Stimulated activated CD8-positive, alpha-beta memory T cell treated with anti-CD3 and anti-CD28 coated beads, Interleukin-7, amount 100 ng/mL, for 48 hours (primary cell): Measurements from ENCODE around the gene SWI5.

Experiments used
- DNase-seq, 2 donors: peaks; one replicate each; pipeline ENCODE4 v3.0.0-alpha.2; 2020; ENCODE audit warnings: low read depth in 1 of 2; ENCODE audit errors: extremely low read depth in 1 of 2

The SWI5 gene

DNA sequence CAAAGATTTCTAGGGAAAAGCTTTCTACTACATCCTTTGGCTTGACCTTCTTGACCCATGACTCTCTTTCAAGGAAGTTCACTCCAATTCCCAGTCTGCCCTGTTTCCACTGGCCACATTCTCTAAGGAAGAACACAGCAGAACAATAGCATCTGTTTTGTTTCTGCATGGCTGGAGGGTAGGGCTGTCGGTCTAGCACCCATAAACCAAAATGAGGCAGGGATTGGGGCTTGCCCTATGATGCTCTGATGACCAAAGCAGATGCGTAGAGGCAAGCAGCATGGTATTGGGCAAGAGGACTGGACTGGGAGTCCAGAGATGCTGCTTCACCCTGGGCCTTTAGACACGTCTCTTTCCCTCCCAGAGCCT is 24.4 kb upstream of the SWI5 start:
- DNase-seq: no peak

DNA sequence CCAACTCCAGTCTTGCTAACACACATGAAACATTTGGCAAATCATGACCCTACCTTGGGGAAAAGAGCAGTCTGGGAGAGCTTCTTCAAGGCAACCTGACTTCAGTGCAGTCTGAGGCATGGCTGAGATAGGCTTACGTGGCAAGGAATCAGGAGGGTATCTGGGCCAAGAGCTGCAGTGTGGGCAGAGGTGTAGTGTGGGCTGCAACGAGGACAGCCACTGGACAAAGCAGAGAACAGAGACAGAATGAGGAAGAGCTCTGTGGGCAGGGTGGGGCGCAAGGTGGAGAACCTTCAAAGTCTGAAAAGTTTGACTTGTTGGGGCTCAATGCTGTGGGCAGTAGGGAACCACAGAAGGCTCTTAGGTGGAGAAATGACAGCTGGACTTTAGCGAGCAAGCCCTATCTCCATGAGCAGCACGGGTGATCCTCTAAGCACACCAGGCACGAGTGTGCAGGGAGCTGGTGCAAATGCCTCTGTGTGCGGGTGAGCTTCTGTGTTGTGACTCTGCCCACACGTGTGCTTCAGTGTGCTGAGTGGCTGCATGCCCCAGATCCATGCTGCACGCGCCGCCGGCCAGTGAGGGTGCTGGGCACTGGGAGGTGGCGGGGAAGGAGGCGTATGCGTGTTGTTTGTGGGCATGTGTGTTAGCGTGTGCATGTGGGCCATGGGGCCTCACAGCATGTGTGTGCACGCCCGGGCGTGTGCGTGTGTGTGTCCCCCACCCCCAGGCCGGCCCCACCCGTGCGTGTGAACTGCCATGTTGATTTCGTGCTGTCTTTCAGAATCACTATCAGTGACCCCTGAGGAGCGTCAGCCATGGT is 23.5 kb upstream of the SWI5 start:
- no peak for DNase-seq

DNA sequence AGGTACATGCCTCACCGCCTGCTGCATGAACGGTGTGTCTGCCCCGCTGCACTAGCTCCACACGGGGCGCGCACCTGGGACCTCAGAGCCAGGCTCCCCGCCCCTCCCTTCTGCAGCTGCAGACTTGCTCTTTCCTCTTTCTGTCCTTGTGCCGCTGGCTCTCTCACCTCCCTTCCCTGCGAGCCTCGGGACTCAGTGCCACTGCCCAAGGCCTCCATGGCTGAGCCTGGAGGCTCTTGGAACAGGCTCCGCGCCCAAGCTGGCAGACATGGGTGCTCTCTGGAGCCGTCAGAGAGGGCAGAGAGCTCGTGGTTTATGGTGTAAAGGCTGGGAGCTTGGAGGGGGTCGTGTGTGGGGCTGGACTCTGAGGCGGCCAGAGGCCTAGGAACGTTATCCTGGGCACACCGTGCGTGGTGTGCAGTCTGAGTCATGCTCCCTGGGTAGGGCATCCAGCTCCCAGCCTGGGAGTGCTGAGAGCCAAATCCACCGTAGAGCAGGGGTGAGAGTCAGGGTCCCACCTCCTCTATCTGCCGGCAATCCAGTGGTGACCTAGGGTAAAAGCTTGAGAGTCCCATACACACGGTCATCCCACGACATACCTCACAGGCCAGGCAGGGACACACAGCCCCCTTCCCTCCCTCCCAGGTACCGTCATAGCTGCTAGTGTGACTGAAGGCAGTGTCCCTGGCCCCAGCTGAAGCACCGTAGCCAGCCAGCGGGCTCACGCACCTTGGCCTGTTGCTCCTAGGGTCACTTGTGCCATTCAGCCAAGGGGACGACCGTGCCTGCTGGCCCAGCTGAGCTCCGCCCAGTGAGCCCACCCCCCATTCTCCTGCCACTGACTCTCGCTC is 22.7 kb upstream of the SWI5 start:
- no peak for DNase-seq

DNA sequence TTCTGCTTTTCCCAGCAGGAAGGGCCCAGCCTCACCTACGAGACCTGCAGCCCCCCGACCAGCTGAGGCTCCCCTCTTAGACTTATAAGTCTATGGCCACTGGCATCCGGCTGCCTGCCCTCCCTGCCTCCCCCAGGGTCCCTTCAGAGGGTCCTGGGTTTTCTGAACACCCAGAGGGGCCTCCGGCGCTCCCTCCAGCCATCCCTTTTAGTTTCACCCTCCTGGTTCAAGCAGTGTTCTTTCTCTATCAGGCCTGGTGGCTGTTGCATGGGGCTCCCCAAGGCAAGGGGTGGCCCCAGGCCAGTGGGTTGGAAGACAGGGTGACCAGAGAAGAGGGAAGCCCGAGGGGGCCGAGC is 22.1 kb upstream of the SWI5 start:
- DNase-seq: no peak

DNA sequence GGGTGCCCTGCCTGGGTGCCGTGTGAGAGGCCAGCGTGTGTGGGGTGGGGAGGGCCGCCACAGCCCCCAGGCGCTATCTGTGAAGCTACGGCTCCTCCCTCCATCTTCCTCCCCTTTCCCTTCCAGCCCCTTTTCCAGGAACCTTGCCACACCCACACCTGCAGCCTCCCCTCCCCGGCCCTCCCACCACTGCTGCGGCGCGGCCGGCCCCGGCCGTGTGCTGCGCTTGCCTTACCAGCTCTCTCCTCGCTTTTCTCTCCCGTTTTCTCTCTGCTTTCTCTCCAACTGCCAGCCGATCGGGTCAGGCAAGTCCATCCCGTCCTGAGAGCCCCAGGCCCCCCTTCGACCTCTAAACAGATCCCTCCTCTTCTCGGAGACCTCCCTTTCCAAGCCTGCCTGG is 21.7 kb upstream of the SWI5 start:
- no peak for DNase-seq

DNA sequence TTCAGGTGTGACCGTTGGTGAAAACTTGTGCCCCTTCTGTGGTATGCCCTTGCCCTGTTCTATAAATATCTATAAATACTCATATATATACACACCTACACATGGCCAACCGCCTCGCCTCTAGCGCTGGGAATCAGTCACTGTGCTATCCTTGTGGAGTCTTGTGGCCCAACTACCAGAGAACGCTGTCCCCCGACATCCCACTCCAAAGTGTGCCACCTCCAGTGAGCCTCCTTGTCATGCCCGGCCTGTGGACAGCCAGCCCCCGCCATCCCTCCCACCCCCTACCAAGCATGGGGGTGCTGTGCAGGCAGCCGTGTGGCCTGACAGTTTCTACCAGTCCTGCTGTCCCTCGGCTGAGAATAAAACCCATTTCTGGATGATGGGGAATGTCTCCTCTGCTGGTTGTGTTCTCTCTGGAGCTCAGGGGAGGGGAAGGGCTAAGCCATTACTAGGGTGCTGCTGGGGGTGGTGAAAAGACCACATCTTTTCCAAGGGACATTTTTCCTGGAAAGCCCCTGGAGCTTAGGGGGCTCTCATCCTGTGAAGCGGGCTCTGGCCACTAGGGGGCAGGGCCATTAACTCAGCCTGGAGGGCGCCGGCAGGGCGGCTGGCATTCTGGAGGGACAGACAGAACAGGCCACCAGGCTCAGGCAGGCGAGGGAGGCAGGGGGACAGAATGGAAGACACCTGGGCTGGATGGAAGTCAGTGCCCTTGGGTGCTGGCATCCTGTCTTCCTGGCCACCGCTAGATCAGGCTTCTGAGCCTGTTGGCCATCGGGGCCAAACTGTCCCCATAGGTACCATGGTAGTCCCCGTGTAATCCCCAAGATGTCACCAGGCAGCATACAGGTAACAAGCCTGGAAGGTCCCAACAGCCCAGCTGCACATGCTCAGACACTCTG is 21.0 kb upstream of the SWI5 start:
- no peak for DNase-seq

DNA sequence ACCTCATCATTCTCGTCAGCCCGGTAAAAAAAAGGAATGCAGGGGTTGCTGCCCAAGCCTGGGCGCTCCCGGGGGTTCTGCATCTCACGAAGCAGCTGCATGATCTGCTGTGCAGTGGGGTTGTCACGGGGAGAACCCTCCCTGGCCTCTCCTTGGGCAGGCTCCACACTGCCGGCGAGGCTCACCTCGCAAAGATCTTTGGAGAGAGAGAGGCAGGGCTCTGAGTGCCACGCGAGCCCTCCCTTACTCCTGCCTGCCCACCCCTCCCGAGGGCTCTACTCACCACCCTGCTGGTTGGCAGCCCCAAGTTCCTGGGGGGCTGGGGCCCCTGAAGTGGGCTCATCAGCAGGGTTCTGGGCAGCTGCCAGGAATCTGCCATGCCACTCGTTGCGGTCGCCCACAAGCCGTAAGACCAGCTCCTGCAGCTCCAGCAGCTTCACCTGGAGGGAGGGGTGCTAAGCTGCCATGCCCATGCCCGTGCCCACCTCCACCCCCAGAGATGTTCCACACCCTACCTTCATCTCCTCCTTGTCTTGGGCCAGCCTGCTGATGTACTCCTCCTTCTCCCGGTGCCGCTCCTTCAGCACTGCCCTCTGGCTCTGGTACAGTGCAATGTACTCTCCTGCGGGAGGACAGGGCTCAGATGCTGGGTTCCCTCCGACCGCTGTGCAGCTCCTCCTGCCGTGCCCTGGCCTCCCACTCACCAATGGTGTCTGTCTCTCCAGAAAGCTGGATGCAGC is 18.8 kb upstream of the SWI5 start:
- no peak for DNase-seq

DNA sequence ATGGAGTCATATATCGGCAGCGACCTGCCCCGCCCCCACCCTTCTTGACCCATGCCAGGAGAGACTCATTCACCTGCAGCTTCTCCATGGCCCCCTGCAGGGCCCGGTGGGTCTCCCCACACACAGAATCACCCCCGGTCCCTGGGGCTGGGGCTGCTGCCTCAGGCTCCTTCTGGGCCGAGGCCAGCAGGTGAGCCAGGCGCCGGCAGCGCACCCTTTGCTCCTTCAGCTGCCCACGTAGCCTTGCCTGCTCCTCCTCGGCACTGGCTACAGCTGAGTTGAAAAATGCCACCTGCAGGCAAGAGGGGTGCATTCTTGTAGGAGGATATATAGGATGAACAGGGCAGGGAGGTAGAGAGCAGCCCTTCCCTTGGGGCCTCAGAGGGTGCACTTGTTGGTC is 18.2 kb upstream of the SWI5 start:
- DNase-seq: no peak

DNA sequence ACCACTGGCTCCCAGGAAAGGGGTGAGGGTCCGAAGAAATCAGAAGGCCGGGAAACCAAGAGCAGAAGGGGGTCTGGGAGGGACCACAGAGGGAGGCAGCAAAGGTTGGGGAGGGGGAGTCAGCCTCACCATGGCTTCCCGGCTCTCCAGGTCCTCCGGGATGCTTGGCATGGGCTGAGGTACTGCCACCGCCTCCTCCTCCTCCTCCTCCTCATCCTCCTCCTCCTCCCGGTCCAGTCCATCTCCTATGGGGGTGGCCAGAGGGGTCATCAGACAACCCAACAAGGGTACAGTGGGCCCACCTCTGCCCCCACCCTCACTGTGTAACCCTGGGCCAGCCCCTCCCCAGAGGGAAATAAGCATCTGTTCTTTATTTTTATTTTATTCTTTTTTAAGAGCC is 17.8 kb upstream of the SWI5 start:
- DNase-seq: no peak

DNA sequence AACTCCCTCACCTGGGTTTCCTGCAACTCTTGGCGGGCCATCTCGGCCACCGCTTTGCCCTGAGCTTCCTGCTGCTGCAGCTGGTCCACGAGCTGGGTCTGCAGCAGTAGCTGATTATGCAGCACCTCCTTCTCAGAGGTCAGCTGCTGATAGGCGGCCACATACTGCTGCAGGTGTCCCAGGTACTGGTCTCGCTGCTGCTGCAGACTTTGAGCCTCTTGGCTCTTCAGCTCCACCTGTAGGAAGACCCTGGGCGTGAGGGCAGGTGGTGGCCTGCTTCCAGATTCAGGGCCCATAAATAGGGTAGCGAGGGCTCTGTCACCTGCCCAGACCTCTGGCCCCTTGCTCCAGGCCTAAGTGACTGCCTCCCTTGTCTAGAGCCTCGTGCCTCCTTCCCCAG is 16.9 kb upstream of the SWI5 start:
- DNase-seq: no peak

DNA sequence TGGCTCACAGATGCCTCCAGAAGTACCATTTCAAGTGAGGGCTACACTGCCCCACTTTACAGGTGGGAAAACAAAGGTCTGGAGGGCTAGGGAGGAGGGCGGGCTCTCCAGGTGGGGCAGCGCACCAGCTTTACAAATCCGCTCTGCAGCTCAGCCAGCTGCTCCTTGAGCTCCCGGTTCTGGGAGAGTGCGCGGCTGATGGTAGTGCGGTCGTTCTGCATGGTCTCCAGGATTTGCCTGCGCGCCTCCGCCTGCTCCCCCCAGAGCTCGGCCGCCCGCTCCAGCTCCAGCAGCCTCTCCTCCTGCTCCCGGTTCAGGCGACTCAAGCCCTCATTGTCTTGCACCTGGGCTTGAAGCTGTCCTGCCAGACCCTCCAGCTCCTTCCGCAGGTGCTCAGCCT is 15.7 kb upstream of the SWI5 start:
- no peak for DNase-seq

DNA sequence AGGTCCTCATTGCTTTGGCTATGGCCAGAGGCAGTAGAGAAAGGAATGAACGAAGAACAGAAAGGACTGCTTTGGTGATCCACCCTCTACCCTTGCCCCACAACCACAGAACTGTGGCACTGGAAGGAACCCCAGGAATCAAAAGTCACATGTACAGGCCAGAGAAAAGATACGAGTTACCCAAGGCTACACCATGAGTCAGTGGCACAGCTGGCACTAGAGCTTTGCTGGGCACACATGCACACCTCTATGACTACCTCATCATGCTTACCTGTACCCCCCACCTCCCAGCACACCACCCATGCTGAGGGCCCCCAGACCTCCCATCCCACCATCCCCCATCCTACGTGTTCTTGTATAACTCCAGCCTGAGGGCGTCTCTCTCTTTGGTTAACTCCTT is 13.4 kb upstream of the SWI5 start:
- DNase-seq: no peak

DNA sequence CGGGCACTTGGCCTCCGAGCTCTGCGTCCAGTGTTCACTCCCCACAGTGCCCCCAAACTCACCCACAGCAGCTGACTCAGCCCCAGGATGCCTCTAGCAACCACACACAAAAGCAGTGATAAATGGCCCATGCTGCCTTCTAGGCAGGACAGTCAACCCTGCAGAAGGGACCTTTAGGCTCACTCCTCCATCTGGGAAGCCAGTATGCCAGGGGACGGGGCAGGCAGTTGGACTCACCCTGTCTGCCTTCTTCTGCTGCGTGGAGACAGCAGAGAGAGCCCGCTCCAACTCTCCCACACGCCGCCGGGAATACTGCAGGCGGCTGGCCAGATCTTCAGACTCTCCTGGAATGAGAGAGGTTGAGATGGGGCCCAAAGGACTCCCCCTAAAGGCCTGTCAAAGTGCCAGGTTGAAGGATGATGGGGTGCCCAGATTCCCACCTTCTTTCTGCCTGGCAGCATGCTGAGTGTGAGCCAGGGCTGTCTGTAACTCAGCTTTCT is 10.7 kb upstream of the SWI5 start:
- no peak for DNase-seq

DNA sequence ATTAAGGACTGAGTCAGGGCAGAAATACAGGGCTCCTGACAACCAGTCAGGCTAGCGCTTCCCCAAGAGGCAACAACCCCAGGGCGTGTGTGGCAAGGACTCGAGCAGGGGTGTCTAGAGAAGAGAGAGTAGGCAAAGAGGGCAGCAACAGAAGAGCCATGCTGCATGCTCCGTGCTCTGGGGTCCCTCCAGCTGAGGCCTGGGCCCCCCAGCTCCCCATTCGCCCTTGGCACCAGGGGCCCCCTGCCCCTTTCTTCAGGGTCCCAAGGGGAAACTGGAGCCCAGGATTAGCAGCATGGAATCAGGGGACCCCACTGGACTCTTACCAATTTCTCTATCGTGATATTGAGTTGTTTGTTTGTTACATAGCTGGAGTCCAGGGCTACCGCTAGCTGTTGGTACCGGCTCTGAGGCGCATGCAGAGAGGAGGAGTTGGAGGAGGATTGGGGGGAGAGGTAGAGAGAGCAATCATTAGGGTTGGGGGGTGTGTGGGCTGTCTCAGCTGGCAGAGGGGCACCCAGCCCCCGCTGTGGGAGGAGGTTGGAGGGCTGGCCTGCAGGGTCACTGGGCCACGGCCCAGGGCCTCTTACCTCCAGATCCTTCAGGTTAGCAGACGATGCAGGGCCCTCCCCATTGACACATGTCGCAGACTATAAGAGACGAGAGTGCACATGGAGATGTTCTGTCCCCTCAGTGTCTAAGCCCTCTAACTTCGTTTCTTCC is 9.0 kb upstream of the SWI5 start:
- no peak for DNase-seq

DNA sequence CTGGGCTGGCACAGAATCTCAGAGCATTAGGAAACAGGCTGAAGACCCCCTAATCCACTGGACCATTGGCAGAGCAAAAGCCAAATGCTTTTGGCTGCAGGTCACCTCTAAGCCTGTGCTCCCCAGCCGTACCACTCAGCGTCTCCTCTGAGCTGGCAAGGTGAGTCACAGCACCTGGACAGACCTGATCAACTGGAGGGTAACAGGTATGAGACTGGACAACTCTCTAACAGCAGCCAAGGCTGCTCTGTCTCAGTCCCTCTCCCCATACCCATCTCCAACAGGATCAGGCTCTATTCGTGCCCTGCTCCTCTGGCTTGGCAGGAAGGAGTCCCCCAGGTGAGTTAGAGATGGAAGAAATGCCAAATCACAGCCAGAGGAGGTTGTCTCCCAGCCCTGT is 5.0 kb upstream of the SWI5 start:
- DNase-seq: no peak

DNA sequence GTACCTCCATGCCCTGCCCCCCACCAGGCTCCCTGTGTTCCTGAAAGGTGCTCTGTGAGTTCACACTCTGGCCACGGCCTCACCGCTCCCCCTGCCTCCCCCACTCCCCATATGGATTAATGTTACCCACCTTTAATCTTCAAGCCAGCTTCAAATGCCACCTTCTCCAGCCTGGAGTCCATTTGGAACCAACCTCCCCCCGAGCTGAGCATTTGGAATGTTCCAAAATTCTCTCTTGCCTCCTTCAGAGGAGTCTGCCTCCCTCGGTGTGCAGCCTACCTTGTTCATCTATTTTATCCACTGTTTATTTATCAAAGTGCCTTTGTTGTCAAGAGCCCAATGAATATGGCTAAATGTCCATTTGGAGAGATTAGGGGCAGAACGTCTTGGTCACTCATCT is 4.6 kb upstream of the SWI5 start:
- DNase-seq: no peak

DNA sequence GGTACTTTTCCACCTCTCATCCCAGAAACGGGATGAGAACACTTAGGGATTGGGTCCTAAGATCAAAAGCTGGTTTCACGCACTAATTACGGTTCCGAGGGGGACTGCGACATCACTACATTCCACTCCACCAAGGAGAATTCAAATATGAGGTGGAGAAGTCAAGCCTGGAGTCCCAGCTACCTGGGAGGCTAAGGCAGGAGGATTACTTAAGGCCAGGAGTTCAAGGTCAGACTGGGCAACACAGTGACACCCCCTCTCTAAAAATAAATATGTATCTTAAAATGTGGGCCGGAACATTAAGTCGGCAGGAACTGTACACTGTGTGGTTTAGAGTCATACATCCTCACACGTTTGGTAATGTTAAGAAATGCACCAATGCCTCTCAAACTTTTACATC is 1.8 kb upstream of the SWI5 start:
- no peak for DNase-seq

DNA sequence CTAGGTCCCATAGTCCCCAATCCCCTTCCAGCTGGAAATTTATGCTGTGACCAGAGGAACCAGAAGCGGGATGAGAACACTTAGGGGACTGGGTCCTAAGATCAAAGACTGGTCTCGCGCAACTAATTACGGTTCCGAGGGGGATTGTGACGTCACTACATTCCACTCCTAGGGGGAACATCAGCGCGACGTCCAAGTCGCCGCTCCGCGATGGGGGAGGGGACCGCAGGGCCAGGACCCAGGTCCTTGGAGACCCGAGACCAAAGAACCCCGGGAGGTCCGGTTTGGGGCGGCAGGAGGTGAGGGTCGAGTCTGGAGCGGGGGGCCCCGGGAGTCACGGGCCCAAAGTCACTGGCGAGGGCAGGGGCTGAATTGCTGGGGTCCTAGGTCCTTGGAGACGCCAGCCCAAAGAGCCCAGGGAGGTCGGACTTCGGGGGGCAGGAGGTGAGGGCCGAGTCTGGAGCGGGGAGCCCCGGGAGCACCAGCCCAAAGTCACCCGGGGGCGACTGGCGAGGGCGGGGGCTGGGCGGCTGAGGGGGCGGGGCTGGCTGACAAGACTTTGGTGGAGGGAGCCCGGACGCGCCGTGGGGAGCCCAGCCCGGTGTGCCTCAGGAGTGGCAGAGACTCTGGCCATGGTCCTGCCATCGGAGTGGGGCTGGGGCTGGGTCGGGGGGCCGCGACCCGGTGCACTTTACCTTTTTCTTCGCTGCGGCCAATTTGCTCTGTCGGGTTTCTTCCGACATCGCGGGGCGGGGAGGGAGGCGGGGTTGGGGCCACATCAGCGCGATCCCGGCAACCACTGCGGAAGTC is 673 bp upstream of the SWI5 start, which contains the start of gene GOLGA2:
Gene GOLGA2 (minus strand): TSS at position 810 of the 810 bp plus-strand sequence. CDS start 31 bp downstream, at position 779.
- no peak for DNase-seq
